HUES48 (cell line): Measurements from ENCODE around the gene CRHBP.

ENCODE experiments used
- H3K27ac ChIP-seq: one replicate; pipeline ENCODE4 v1.7.0; 2013; ENCODE audit warnings: low read depth, low read length, inconsistent platforms
- H3K27me3 ChIP-seq: 2 replicates; pipeline ENCODE4 v1.6.1; 2013; ENCODE audit warnings: mild to moderate bottlenecking, low read length; ENCODE audit not compliant: control insufficient read depth, insufficient read depth
- H3K36me3 ChIP-seq: 2 replicates; pipeline ENCODE4 v1.6.1; 2013; ENCODE audit warnings: low read length; ENCODE audit not compliant: control insufficient read depth, insufficient read depth
- H3K4me1 ChIP-seq: 2 replicates; pipeline ENCODE4 v1.6.1; 2013; ENCODE audit warnings: mild to moderate bottlenecking, low read length; ENCODE audit not compliant: control insufficient read depth, insufficient read depth
- H3K4me3 ChIP-seq: 2 replicates; pipeline ENCODE4 v1.5.1; 2013; ENCODE audit warnings: mild to moderate bottlenecking, low read depth, low read length
- H3K9ac ChIP-seq: 2 replicates; pipeline ENCODE4 v1.6.1; 2013; ENCODE audit warnings: mild to moderate bottlenecking, low read depth, low read length, moderate library complexity
- H3K9me3 ChIP-seq: 2 replicates; pipeline ENCODE4 v1.6.1; 2013; ENCODE audit warnings: low read length; ENCODE audit not compliant: control insufficient read depth, insufficient read depth

The CRHBP gene

DNA sequence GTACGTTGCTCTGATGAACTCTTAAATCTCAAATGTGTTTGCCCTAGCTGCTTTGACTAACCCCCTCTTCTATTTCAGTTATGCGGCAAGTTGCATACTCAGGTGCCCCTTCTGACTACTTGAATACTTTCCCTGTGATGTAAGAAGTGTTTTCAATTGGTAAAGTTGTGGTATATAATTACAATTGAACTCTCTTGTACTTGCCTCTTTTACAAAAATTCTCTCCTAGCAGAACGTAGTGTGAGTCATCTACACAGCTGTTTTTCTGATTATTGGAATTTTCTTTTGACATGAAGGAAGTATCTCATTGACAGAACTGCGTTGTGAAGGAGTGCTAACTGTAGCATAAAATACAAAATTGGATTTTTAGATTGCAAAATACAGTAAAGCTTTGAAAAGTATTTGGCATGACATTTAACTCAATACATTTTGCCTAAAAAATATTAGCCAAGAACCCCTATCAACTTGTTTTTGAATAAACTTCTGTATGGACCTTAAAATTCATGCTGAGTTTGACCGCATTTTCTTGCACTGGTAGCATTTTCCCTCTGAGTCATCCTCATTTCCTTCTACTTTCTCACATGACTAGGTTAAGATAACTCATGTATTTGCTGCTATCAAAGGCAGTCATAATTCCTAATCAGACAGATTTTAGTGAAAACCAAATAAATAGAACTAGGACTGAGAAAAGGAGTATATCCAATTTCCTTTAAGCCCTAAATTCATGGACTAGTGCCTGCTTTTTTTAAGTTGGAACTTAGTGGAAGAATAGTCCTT lies 6.3 kb downstream of the CRHBP start:
- Histone ChIP-seq H3K4me1 (peaks cover 16% of the 10 kb centered on the region; the same call in 1 of the 2 replicates), H3K4me3 (no peak overlapping the region), H3K27ac (peak overlapping the region; percentile 7), H3K9me3 (no peaks in the 10 kb centered on the region), H3K36me3 (no peaks in the 10 kb centered on the region), H3K9ac (no peak overlapping the region), H3K27me3 (peaks cover 21% of the 10 kb centered on the region)

GRCh38 chr5:76960004-76960625 lies 7.3 kb downstream of the CRHBP start:
- Histone ChIP-seq H3K27me3 (peaks cover 11% of the 10 kb centered on the region), H3K9ac (no peak overlapping the region), H3K27ac (peak overlapping the region; percentile 4), H3K9me3 (no peaks in the 10 kb centered on the region), H3K4me1 (peaks cover 16% of the 10 kb centered on the region; the same call in 1 of the 2 replicates), H3K36me3 (no peaks in the 10 kb centered on the region), H3K4me3 (no peak overlapping the region)

GRCh38 chr5:76964060-76964459 lies 11.2 kb downstream of the CRHBP start:
- Histone ChIP-seq H3K4me1 (peaks cover 11% of the 10 kb centered on the region; the same call in 1 of the 2 replicates), H3K27me3 (no peaks in the 10 kb centered on the region), H3K27ac (no peak overlapping the region), H3K36me3 (no peaks in the 10 kb centered on the region), H3K4me3 (no peak overlapping the region), H3K9me3 (no peaks in the 10 kb centered on the region), H3K9ac (no peak overlapping the region)

- H3K4me3 ChIP-seq, result no peak overlapping the region
- no peak overlapping the region for H3K27ac ChIP-seq
- H3K9ac ChIP-seq, result no peak overlapping the region
- H3K36me3 ChIP-seq, result no peaks in the 10 kb centered on the region
- no peaks in the 10 kb centered on the region for H3K9me3 ChIP-seq
- no peaks in the 10 kb centered on the region for H3K4me1 ChIP-seq
- no peaks in the 10 kb centered on the region for H3K27me3 ChIP-seq
These were observed 18.7 kb downstream of the CRHBP start for GRCh38 chr5:76971511-76971910.

- Histone ChIP-seq H3K4me1 (no peaks in the 10 kb centered on the region), H3K4me3 (no peak overlapping the region), H3K27me3 (no peaks in the 10 kb centered on the region), H3K36me3 (no peaks in the 10 kb centered on the region), H3K9me3 (no peaks in the 10 kb centered on the region), H3K9ac (no peak overlapping the region), H3K27ac (no peak overlapping the region)
These were observed 19.8 kb downstream of the CRHBP start for GRCh38 chr5:76972689-76973088.

GRCh38 chr5:76974785-76975184 lies 21.9 kb downstream of the CRHBP start:
- no peaks in the 10 kb centered on the region for H3K36me3 ChIP-seq
- H3K27me3 ChIP-seq, result no peaks in the 10 kb centered on the region
- H3K4me1 ChIP-seq, result no peaks in the 10 kb centered on the region
- H3K4me3 ChIP-seq, result no peak overlapping the region
- H3K9me3 ChIP-seq, result no peaks in the 10 kb centered on the region
- no peak overlapping the region for H3K9ac ChIP-seq
- H3K27ac ChIP-seq, result no peak overlapping the region

DNA sequence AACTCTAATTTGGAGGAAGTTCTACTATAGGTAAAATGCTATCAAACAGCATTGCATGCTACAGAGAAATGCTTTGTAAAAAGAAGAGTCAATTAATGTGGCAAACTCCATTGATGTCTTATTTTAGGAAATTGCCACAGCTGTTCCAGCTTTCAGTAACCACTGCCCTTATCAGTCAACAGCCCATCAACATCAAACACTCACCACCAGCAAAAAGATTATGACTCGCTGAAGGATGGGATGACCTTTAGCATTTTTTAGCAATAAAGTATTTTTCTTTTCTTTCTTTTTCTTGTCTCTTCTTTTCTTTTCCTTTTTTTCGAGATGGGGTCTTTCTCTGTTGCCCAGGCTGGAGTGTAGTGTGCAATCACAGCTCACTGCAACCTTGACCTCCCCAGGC lies 26.0 kb downstream of the CRHBP start:
- no peak overlapping the region for H3K27ac ChIP-seq
- H3K4me3 ChIP-seq, result no peak overlapping the region
- H3K36me3 ChIP-seq, result no peaks in the 10 kb centered on the region
- H3K27me3 ChIP-seq, result no peaks in the 10 kb centered on the region
- H3K4me1 ChIP-seq, result no peaks in the 10 kb centered on the region
- no peaks in the 10 kb centered on the region for H3K9me3 ChIP-seq
- H3K9ac ChIP-seq, result no peak overlapping the region

GRCh38 chr5:76980518-76981144 lies 27.8 kb downstream of the CRHBP start:
- no peak overlapping the region for H3K4me3 ChIP-seq
- H3K36me3 ChIP-seq, result no peaks in the 10 kb centered on the region
- H3K27me3 ChIP-seq, result no peaks in the 10 kb centered on the region
- no peak overlapping the region for H3K9ac ChIP-seq
- no peaks in the 10 kb centered on the region for H3K9me3 ChIP-seq
- no peak overlapping the region for H3K27ac ChIP-seq
- H3K4me1 ChIP-seq, result no peaks in the 10 kb centered on the region

DNA sequence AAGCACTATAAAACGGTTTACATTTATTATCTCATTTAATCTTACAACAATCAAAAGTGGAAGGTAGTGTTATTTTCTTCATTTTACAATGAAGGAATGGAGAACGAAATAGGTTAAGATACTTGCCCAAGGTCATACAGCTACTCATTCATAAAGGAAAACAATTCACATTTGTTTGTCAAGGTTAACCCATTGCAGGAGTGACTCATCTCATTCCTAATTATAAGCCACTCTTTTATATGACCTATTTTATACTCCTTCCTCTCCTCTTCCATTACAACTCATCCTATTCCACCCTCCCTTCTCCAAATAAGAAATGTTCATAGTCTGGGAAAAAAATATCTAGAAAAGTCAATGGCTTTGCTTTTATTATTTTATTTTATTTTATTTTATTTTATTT lies 29.6 kb downstream of the CRHBP start:
- no peak overlapping the region for H3K4me3 ChIP-seq
- H3K27ac ChIP-seq, result no peak overlapping the region
- no peak overlapping the region for H3K9ac ChIP-seq
- H3K4me1 ChIP-seq, result no peaks in the 10 kb centered on the region
- H3K36me3 ChIP-seq, result no peaks in the 10 kb centered on the region
- no peaks in the 10 kb centered on the region for H3K27me3 ChIP-seq
- H3K9me3 ChIP-seq, result no peaks in the 10 kb centered on the region

DNA sequence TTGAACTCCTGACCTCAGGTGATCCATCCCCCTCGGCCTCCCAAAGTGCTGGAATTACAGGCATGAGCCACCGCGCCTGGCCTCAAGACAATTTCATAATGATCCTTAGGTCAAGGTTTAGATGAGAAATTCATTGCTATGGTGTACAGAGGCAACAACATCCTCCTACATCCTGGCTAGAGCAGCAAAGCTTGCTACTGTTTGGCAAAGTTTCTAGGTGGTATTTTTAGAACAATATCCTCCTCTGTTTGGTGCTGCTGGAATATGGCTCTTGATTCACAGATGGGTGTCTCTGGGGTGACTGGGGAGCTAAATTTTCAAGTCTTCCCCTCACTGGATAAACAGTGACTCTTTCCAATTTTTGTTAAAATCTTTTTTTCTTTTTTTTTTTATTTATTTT lies 30.6 kb downstream of the CRHBP start:
- Histone ChIP-seq H3K27me3 (no peaks in the 10 kb centered on the region), H3K4me3 (no peak overlapping the region), H3K27ac (no peak overlapping the region), H3K9me3 (no peaks in the 10 kb centered on the region), H3K9ac (no peak overlapping the region), H3K36me3 (no peaks in the 10 kb centered on the region), H3K4me1 (no peaks in the 10 kb centered on the region)
